ENCODE data around the gene STAMBP.

DNA sequence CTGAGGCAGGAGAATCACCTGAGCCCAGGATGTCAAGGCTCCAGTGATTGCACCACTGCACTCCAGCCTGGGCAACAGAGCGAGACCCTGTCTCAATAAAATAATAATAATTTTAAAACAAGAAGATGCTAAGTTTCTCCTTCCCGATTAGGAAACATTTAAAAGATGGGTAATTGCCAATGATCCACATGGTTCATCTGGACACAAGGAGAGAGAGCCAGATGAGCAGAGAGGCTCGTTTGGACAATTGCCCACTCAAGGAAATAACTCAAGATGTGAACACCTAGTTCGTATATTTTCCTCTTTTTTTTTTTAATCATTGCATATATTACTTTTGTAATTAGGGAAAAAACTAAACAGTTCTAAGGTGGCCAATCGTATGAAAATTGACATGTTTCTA lies 60.4 kb downstream of the STAMBP start:
- no peak for TF ChIP-seq POLR2A (IDR thresholded peaks at IDR 0.05)
- TF ChIP-seq, protein P1, sequence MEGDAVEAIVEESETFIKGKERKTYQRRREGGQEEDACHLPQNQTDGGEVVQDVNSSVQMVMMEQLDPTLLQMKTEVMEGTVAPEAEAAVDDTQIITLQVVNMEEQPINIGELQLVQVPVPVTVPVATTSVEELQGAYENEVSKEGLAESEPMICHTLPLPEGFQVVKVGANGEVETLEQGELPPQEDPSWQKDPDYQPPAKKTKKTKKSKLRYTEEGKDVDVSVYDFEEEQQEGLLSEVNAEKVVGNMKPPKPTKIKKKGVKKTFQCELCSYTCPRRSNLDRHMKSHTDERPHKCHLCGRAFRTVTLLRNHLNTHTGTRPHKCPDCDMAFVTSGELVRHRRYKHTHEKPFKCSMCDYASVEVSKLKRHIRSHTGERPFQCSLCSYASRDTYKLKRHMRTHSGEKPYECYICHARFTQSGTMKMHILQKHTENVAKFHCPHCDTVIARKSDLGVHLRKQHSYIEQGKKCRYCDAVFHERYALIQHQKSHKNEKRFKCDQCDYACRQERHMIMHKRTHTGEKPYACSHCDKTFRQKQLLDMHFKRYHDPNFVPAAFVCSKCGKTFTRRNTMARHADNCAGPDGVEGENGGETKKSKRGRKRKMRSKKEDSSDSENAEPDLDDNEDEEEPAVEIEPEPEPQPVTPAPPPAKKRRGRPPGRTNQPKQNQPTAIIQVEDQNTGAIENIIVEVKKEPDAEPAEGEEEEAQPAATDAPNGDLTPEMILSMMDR (IDR thresholded peaks at IDR 0.05), result no peak
